ENCODE results near the gene SERPINB6.
A peak's percentile ranks its signal among the peaks of the same experiment; 100 is the strongest.

SERPINB6 gene

GRCh38 chr6:2971420-2972218, at the start of gene SERPINB6:
SERPINB6 (minus strand) TSS chr6:2971567; CDS start chr6:2959332, 12,235 bp downstream.
- H3K9ac ChIP-seq (ENCODE audit: low read length), result peak within 1 kb of the TSS; percentile 75
- H3K4me1 ChIP-seq (ENCODE audit: control insufficient read depth, insufficient read depth, low read length), result peaks cover 7% of the 10 kb centered on the region
- H3K4me3 ChIP-seq (ENCODE audit: low read depth, low read length), result peak within 1 kb of the TSS; percentile 62
- H3K9me3 ChIP-seq (ENCODE audit: control insufficient read depth, insufficient read depth, low read depth, low read length), result no peaks in the 10 kb centered on the region
- H3K27ac ChIP-seq (ENCODE audit: low read depth, low read length), result no peak within 1 kb of the TSS
- no peaks in the 10 kb centered on the region for H3K36me3 ChIP-seq (ENCODE audit: control insufficient read depth, insufficient read depth, low read length)
- peaks cover 3% of the 10 kb centered on the region; the same call in 1 of the 2 replicates for H3K27me3 ChIP-seq (ENCODE audit: control insufficient read depth, insufficient read depth, low read length)

DNA sequence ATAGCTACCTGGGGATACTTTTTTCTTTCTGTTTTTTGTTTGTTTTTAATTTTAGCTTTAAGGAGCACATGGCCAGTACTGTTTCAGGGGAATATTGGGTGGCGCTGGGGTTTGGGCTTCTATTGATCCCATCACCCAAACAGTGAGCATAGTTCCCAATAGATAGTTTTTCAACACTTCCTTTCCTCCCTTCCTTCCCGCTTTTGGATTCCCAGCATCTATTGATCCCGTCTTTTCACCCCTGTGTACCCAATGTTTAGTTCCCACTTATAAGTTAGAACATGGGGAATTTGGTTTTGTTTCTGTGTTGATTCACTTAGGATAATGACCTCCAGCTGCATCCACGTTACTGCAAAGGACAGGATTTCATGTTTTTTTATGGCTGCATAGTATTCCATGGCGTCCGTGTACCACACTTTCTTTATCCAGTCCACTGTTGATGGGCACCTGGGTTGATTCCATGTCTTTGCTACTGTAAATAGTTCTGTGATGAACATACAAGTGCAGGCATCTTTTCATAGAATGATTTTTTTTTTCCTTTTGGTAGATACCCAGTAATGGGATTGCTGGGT, 48.5 kb upstream of the SERPINB6 start:
- Histone ChIP-seq H3K4me1 (ENCODE audit: control insufficient read depth, insufficient read depth, low read length) (peaks cover 21% of the 10 kb centered on the region), H3K9ac (ENCODE audit: low read length) (no peak overlapping the region), H3K27ac (ENCODE audit: low read depth, low read length) (no peak overlapping the region), H3K27me3 (ENCODE audit: control insufficient read depth, insufficient read depth, low read length) (no peaks in the 10 kb centered on the region), H3K9me3 (ENCODE audit: control insufficient read depth, insufficient read depth, low read depth, low read length) (0 out of 2 replicates have a peak, but pooled peaks cover 2% of the 10 kb centered on the region), H3K4me3 (ENCODE audit: low read depth, low read length) (no peak overlapping the region), H3K36me3 (ENCODE audit: control insufficient read depth, insufficient read depth, low read length) (peaks cover 58% of the 10 kb centered on the region)

DNA sequence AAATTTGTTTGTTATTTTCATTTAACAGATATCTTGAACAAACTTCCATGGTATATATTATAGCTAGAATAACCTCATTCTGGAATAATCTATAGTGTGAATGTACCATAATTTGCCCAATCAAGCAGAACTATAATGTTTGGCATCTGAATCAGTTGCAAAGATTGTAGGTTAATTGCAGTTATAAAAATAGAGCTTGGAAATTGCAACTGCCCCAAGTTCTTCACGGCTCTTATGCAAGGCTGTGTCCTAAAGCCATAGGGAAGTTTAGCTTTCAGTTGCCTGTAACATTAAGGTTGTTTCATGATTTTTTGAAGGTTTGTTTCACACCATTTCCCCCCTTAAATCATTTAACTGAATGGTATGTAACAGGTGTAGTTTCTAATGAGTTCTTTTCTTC, 47.7 kb upstream of the SERPINB6 start:
- no peak overlapping the region for H3K27ac ChIP-seq (ENCODE audit: low read depth, low read length)
- H3K9me3 ChIP-seq (ENCODE audit: control insufficient read depth, insufficient read depth, low read depth, low read length), result 0 out of 2 replicates have a peak, but pooled peaks cover 2% of the 10 kb centered on the region
- no peak overlapping the region for H3K4me3 ChIP-seq (ENCODE audit: low read depth, low read length)
- H3K4me1 ChIP-seq (ENCODE audit: control insufficient read depth, insufficient read depth, low read length), result peaks cover 13% of the 10 kb centered on the region
- H3K36me3 ChIP-seq (ENCODE audit: control insufficient read depth, insufficient read depth, low read length), result peaks cover 66% of the 10 kb centered on the region
- H3K27me3 ChIP-seq (ENCODE audit: control insufficient read depth, insufficient read depth, low read length), result no peaks in the 10 kb centered on the region
- H3K9ac ChIP-seq (ENCODE audit: low read length), result no peak overlapping the region

GRCh38 chr6:3017304-3017703, 45.9 kb upstream of the SERPINB6 start:
- Histone ChIP-seq H3K27me3 (ENCODE audit: control insufficient read depth, insufficient read depth, low read length) (no peaks in the 10 kb centered on the region), H3K9me3 (ENCODE audit: control insufficient read depth, insufficient read depth, low read depth, low read length) (peaks cover 5% of the 10 kb centered on the region), H3K27ac (ENCODE audit: low read depth, low read length) (no peak overlapping the region), H3K36me3 (ENCODE audit: control insufficient read depth, insufficient read depth, low read length) (peaks cover 81% of the 10 kb centered on the region), H3K4me3 (ENCODE audit: low read depth, low read length) (no peak overlapping the region), H3K9ac (ENCODE audit: low read length) (no peak overlapping the region), H3K4me1 (ENCODE audit: control insufficient read depth, insufficient read depth, low read length) (no peaks in the 10 kb centered on the region)

- H3K36me3 ChIP-seq (ENCODE audit: control insufficient read depth, insufficient read depth, low read length), result peaks cover 87% of the 10 kb centered on the region
- H3K27ac ChIP-seq (ENCODE audit: low read depth, low read length), result no peak overlapping the region
- no peak overlapping the region for H3K9ac ChIP-seq (ENCODE audit: low read length)
These were observed 45.3 kb upstream of the SERPINB6 start for GRCh38 chr6:3016473-3017280.

DNA sequence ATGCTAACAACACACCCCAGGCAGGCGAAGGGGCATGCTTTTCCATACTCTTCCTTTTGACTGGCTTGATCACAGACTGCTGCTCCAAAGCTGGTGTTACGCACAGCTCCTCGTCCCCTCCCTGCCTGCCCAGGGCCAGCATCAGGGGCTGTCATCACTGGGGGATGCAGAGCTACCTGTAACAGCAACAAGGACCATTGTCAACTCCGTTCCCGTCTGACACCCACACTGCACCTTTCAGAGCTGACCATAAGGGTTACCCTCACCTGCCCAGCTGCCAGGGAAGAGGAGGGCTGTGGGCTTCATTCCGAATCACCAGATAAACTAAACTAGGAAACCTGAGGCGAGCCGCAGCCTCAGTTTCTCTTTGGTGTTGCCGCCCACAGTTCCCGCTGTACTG, 43.8 kb upstream of the SERPINB6 start:
- H3K9ac ChIP-seq (ENCODE audit: low read length), result no peak overlapping the region
- peaks cover 93% of the 10 kb centered on the region for H3K36me3 ChIP-seq (ENCODE audit: control insufficient read depth, insufficient read depth, low read length)
- peaks cover 24% of the 10 kb centered on the region for H3K9me3 ChIP-seq (ENCODE audit: control insufficient read depth, insufficient read depth, low read depth, low read length)
- no peak overlapping the region for H3K27ac ChIP-seq (ENCODE audit: low read depth, low read length)
- H3K4me3 ChIP-seq (ENCODE audit: low read depth, low read length), result no peak overlapping the region
- no peaks in the 10 kb centered on the region for H3K27me3 ChIP-seq (ENCODE audit: control insufficient read depth, insufficient read depth, low read length)
- no peaks in the 10 kb centered on the region for H3K4me1 ChIP-seq (ENCODE audit: control insufficient read depth, insufficient read depth, low read length)

More at GRCh38 chr6:3016473-3017280, 45.3 kb upstream of the SERPINB6 start:
- Histone ChIP-seq H3K27me3 (ENCODE audit: control insufficient read depth, insufficient read depth, low read length) (no peaks in the 10 kb centered on the region), H3K4me3 (ENCODE audit: low read depth, low read length) (no peak overlapping the region), H3K9me3 (ENCODE audit: control insufficient read depth, insufficient read depth, low read depth, low read length) (peaks cover 10% of the 10 kb centered on the region), H3K4me1 (ENCODE audit: control insufficient read depth, insufficient read depth, low read length) (no peaks in the 10 kb centered on the region)

DNA sequence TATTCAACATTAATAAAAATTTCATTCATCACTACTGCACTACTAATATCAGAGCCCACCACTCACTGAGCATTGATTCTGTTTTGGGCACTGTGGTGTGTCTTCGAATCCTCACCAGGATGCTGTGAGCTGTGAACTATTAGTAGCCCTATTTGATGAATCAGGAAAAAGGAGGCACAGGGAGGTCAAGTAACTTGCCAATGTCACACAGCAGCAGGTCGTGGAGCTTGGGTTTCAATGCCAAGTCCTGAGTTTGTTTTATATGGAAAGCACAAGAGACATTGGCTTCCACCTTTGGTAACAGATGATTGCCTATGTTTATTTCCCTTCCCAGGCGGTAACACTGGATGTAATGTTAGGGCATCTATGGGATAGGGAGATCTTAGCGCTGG, 43.3 kb upstream of the SERPINB6 start:
- Histone ChIP-seq H3K9ac (ENCODE audit: low read length) (no peak overlapping the region), H3K36me3 (ENCODE audit: control insufficient read depth, insufficient read depth, low read length) (peaks cover 93% of the 10 kb centered on the region), H3K4me3 (ENCODE audit: low read depth, low read length) (no peak overlapping the region)

DNA sequence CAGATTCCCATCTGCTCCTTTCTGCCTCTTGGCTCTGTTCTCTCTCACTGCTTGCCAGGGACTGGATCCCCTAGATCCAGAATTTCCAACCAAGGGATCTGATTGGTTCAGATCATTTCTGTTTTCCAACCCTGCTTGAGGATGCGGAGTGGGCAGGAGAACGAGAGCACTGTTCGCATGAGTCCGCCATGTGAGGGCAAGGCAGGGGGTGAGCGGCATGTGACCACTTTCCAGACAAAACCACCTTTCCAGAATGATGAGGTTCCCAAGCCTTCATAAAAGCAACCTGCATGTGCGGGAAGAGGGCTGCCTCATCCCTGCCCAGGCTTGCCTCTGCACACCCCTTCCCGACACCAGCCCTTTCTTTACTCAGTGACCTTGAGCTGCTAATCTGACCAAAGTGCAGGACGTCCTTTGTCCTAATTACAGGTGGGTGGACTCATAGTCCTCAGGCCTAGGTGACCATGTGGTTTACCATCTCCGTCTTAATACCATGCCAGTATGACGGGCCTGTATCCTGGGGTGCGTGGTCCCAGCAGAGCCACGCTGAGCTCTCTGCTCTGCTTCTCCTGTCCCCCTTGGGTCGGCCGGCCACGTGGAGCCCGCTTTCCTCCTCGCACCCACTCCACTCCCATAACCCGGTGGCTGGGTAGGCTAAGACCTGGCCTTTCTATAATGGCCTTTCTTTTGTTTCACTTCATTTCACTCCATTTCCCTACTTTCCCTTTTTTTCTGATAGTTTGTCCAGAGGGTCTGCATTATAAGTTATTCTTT, 42.7 kb upstream of the SERPINB6 start:
- Histone ChIP-seq H3K27ac (ENCODE audit: low read depth, low read length) (no peak overlapping the region), H3K9ac (ENCODE audit: low read length) (no peak overlapping the region)

More for the DNA sequence above, 43.3 kb upstream of the SERPINB6 start:
- Histone ChIP-seq H3K4me1 (ENCODE audit: control insufficient read depth, insufficient read depth, low read length) (no peaks in the 10 kb centered on the region), H3K27ac (ENCODE audit: low read depth, low read length) (no peak overlapping the region), H3K27me3 (ENCODE audit: control insufficient read depth, insufficient read depth, low read length) (no peaks in the 10 kb centered on the region), H3K9me3 (ENCODE audit: control insufficient read depth, insufficient read depth, low read depth, low read length) (peaks cover 22% of the 10 kb centered on the region)

DNA sequence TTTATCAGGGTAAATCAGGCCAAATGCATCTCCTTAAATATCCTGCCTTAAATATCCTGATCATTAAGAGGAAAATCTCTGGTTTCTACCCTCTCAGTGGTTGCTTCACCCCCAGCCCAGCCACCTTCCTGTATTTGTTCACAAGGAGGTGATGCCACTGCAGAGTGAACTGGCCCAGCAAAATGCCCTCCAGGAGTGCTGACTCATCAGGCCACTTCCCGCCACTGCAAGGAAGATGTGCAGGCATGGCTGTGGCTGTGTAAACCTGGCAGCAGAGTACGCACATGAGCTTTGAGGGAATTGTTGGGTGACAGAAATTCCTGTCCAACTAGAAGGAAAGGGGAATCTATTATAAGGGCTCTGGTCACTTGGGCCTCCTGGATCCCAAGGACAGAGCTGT, 42.1 kb upstream of the SERPINB6 start:
- no peak overlapping the region for H3K4me3 ChIP-seq (ENCODE audit: low read depth, low read length)
- no peaks in the 10 kb centered on the region for H3K27me3 ChIP-seq (ENCODE audit: control insufficient read depth, insufficient read depth, low read length)
- peaks cover 90% of the 10 kb centered on the region for H3K36me3 ChIP-seq (ENCODE audit: control insufficient read depth, insufficient read depth, low read length)
- H3K27ac ChIP-seq (ENCODE audit: low read depth, low read length), result no peak overlapping the region
- H3K9ac ChIP-seq (ENCODE audit: low read length), result no peak overlapping the region
- peaks cover 22% of the 10 kb centered on the region for H3K9me3 ChIP-seq (ENCODE audit: control insufficient read depth, insufficient read depth, low read depth, low read length)
- H3K4me1 ChIP-seq (ENCODE audit: control insufficient read depth, insufficient read depth, low read length), result no peaks in the 10 kb centered on the region

More for the DNA sequence above, 42.7 kb upstream of the SERPINB6 start:
- no peak overlapping the region for H3K4me3 ChIP-seq (ENCODE audit: low read depth, low read length)
- peaks cover 93% of the 10 kb centered on the region for H3K36me3 ChIP-seq (ENCODE audit: control insufficient read depth, insufficient read depth, low read length)
- peaks cover 22% of the 10 kb centered on the region for H3K9me3 ChIP-seq (ENCODE audit: control insufficient read depth, insufficient read depth, low read depth, low read length)
- H3K4me1 ChIP-seq (ENCODE audit: control insufficient read depth, insufficient read depth, low read length), result no peaks in the 10 kb centered on the region
- no peaks in the 10 kb centered on the region for H3K27me3 ChIP-seq (ENCODE audit: control insufficient read depth, insufficient read depth, low read length)

- Histone ChIP-seq H3K9ac (ENCODE audit: low read length) (no peak overlapping the region), H3K4me1 (ENCODE audit: control insufficient read depth, insufficient read depth, low read length) (no peaks in the 10 kb centered on the region; the same call in 1 of the 2 replicates), H3K9me3 (ENCODE audit: control insufficient read depth, insufficient read depth, low read depth, low read length) (peaks cover 22% of the 10 kb centered on the region), H3K36me3 (ENCODE audit: control insufficient read depth, insufficient read depth, low read length) (peaks cover 87% of the 10 kb centered on the region), H3K27me3 (ENCODE audit: control insufficient read depth, insufficient read depth, low read length) (no peaks in the 10 kb centered on the region), H3K4me3 (ENCODE audit: low read depth, low read length) (no peak overlapping the region), H3K27ac (ENCODE audit: low read depth, low read length) (no peak overlapping the region)
These were observed 40.2 kb upstream of the SERPINB6 start for GRCh38 chr6:3011592-3011991.
